LoVo (cell line): ENCODE data around the gene COPS6.

Experiments used
- DNase-seq: peaks from one replicate; pipeline ENCODE4 v3.0.0-alpha.2; 2016; ENCODE audit warnings: low spot score

COPS6 gene

DNA sequence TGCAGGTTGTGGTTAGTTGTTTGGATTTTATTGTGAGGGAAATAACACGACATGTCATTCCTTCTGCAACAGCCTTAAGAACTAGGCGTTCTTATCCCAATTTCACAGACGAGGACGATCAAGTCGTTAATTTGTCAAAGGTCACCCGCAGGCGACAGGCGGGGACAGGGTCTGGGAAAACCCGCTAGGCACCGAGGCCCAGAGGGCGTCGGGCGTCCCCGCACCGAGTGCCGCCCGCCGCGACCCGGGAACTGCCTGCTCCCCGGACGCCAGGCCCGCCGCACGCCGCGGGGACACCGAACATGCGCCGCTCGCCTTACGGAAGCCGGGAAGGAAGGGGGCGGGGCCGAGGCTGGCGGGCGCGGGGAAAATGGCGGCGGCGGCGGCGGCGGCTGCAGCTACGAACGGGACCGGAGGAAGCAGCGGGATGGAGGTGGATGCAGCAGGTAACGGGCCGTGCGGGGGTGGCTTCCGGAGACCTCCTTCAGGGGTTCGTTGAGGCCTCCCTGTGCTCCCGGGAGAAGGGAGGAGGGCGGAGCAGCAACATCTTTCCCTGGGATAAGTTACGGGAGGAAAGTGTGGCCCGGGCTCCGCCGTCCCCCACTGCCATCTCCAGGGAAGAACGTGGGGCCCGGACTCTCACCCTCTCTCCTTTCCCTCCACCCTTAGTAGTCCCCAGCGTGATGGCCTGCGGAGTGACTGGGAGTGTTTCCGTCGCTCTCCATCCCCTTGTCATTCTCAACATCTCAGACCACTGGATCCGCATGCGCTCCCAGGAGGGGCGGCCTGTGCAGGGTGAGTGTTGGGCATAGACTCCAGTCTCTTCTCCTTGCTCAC lies at the start of gene COPS6:
Gene COPS6, plus strand, starts transcription at position 349 of the 837 bp plus-strand sequence. Its CDS starts 22 bp downstream, at position 371.
- peak; percentile 83 for DNase-seq

- DNase-seq = no peak
These were observed 48.2 kb upstream of the COPS6 start for GRCh38 chr7:100040575-100040974.

DNA sequence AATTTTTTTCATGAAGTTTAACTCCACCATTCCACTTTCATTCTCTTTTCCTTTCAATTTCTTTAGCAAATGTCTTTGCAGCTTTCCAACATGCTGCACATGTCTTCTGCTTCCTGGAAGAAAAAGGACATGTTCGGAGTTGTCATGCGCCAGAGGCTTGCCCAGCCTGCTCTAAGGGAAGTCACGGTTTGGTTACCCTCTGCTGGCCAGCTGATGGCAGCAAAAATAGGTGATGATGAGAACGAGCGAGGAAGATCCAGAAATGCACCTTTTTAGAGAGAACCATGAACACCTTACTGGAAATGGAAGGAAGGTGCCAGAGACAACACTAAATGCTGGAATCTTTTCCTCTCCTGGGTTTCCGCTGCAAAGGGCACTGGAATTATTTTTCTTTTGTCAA lies 44.1 kb upstream of the COPS6 start:
- DNase-seq = no peak

- no peak for DNase-seq
These were observed 40.1 kb upstream of the COPS6 start for GRCh38 chr7:100048680-100049079.

- peak; percentile 87 for DNase-seq
These were observed 39.1 kb upstream of the COPS6 start, which contains the start of gene ZSCAN21 for GRCh38 chr7:100049441-100050291. ZSCAN21 (plus strand) TSS chr7:100049774; CDS start chr7:100057007, 7,233 bp downstream.

DNA sequence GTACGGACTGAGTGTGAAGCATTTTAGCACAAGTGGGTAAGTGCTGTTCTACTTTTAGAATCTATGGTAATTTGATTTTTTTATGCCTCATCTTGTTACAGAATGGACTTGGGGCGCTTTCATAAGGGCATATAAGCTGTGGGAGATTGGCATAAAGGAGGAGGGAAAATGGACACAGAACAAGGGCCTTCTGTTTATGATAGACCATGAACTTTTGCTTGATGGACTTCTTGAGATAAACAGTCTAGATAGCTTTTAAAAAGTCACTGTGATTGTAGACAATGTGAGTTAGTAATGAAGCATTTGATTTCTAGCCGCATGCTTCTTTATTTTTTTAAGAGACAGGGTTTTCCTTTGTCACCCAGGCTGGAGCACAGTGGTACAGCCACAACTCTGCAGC lies 37.2 kb upstream of the COPS6 start:
- DNase-seq = no peak

- DNase-seq = peak; percentile 34
These were observed 35.6 kb upstream of the COPS6 start for GRCh38 chr7:100053215-100053614.

- no peak for DNase-seq
These were observed 31.8 kb upstream of the COPS6 start for GRCh38 chr7:100057006-100057405.

DNA sequence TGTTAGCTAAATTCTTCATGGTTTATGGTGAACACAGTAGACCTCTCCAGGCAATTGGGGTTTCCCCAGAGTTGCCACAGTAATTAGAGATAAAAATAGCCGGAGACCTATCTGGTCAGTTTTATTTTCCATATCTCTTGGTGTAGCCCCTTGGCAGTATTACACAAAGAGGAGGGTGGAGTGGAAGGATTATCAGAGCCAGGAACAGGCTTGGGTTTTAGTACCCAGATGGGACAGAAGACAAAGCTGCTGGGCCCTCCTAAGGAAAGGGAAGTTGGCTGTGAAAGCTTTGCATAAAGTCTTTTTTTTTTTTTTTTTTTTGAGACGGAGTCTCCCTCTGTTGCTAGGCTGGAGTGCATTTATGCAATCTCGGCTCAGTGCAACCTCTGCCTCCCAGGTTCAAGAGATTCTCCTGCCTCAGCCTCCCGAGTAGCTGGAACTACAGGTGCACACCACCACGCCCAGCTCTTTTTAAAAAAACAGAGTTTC lies 29.5 kb upstream of the COPS6 start:
- DNase-seq = no peak

DNA sequence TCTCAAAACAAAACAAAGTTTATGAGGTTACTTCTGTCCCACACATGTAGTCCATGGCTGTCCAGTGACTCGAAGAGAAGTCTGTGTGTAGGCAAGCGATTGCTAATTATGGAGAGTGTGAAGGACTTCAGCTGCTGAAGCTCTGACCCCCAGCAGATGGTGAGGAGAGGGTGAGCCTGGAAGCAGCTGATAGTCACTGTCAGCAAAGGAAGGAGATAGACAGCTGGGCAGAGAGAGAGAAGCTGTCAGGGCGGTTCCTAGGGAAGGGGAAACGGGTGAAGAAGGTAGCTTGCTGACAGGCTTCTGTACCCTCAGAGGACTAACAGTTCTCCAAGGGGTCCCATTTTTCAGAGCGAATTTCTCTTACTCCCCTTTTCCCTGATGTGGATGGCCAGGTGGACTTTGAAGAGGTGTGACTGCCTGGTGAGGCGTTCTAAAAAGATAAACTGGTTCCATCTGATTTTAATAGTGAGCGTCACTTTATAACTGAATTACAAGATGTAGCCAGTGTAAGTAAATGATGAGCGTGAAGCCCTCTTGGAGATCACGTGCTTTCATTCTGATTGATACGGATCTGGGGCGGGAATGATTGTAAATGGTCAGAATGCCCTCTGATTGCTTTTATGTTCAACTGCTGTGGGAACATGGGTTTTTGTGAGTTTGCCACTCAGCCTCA lies 27.1 kb upstream of the COPS6 start:
- DNase-seq = no peak

DNA sequence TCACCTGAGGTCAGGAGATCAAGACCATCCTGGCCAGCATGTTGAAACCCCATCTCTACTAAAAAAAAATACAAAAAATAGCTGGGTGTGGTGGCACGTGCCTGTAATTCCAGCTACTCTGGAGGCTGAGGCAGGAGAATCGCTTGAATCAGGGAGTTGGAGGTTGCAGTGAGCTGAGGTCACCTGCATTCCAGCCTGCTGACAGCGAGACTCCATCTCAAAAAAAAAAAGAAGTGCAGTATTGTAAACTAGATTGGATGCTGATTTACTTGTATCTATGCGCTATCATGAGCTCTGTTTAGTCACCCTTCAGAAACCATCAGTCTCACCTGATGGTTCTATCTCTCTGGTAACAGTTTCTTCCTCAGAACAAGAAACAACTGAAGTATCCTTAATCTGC lies 25.4 kb upstream of the COPS6 start:
- no peak for DNase-seq

DNA sequence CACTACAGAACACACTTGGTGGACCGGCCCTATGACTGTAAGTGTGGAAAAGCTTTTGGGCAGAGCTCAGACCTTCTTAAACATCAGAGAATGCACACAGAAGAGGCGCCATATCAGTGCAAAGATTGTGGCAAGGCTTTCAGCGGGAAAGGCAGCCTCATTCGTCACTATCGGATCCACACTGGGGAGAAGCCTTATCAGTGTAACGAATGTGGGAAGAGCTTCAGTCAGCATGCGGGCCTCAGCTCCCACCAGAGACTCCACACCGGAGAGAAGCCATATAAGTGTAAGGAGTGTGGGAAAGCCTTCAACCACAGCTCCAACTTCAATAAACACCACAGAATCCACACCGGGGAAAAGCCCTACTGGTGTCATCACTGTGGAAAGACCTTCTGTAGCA lies 24.6 kb upstream of the COPS6 start:
- no peak for DNase-seq

GRCh38 chr7:100065452-100066186 lies 23.1 kb upstream of the COPS6 start:
- DNase-seq = no peak

- no peak for DNase-seq
These were observed 21.8 kb upstream of the COPS6 start for GRCh38 chr7:100066953-100067352.

GRCh38 chr7:100069991-100070390 lies 18.8 kb upstream of the COPS6 start:
- DNase-seq = no peak

DNA sequence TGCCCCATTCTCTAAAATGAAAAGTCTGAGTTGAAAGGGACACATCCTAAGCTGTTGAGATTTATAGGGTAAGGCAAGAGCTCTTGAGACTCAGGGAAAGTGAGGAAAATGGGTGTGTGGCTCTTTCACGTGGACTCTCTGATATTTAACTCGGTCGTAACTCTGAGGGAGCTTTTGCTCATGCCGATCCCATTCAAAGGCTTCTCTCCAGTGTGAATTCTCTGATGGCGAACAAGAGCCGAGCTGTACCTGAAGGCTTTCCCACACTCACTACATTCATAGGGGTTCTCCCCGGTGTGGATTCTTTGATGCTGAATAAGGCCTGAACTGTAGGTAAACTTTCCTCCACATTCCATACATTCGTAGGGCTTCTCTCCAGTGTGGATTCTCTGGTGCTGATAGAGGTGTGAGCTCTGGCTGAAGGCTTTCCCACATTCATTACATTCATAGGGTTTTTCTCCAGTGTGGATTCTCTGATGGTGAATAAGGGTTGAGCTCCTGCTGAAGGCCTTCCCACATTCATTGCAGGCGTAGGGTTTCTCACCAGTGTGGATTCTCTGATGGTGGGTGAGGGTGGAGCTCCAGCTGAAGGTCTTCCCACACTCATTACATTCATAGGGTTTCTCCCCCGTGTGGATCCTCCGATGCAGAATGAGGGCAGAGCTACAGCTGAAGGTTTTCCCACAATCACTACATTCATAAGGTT lies 17.6 kb upstream of the COPS6 start:
- no peak for DNase-seq

DNA sequence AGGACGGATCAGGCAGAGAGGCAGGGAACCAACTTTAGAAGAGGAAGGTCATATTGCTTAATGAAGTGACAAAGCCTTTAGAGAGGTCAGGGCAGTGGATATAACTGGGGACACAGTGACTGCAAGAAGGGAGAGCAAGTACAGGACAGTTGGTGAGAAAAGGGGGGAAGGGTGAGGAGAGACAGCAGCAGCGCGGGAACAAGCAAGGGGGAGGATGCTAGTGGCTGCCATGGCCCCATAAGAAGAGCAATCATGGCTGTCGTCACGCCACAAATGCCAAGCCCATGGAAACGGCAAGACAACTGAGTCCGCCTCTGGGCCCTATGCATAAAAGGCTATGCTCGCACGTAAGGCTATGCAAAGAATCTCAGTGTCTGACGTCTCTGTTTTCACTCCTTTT lies 16.3 kb upstream of the COPS6 start:
- no peak for DNase-seq

DNA sequence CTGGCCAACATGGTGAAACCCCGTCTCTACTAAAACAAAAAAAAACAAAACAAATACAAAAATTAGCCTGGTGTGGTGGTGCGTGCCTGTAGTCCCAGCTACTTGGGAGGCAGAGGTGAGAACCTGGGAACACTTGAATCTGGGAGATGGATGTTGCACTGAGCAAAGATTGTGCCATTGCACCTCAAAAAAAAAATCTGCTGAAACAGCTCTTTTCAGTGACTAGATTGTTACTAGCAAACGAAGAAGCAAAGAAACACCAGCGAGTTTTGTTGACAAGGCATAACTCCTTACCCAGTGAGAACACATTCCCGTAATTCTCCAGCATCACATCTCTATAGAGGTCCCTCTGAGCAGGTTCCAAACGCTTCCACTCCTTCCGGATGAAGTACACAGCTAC lies 13.9 kb upstream of the COPS6 start:
- DNase-seq = no peak

- no peak for DNase-seq
These were observed 13.4 kb upstream of the COPS6 start for GRCh38 chr7:100075418-100075817.

- no peak for DNase-seq
These were observed 11.6 kb upstream of the COPS6 start for GRCh38 chr7:100077205-100077604.

- DNase-seq = peak; percentile 69
These were observed 9.7 kb upstream of the COPS6 start for GRCh38 chr7:100079024-100079560.
